Mucosa of descending colon (tissue), 3 donors: Measurements from ENCODE around the gene CGNL1. TPM values are rescaled to one million over a fixed set of nuclear protein-coding genes. Genes with fewer than 3 reads are reported as not detected.

ENCODE experiments used
- ATAC-seq: fragments of 200-7000 bp; cut with Tn5 transposase; one replicate; pipeline ENCODE4 v1.9.1; 2020; ENCODE audit warnings: mild to moderate bottlenecking, moderate library complexity
- DNase-seq, 3 donors: peaks; one replicate each; pipeline ENCODE4 v3.0.0-alpha.2; 2020
- H3K36me3 ChIP-seq: fragments of 200-600 bp; one replicate; pipeline ENCODE4 v1.8.0; 2021; ENCODE audit warnings: low read depth, mild to moderate bottlenecking
- H3K4me1 ChIP-seq: fragments of 200-600 bp; one replicate; pipeline ENCODE4 v1.8.0; 2021; ENCODE audit warnings: low read depth, mild to moderate bottlenecking
- H3K4me3 ChIP-seq: fragments of 200-600 bp; one replicate; pipeline ENCODE4 v1.8.0; 2021; ENCODE audit warnings: mild to moderate bottlenecking
- H3K9me3 ChIP-seq: fragments of 200-600 bp; one replicate; pipeline ENCODE4 v1.8.0; 2021; ENCODE audit warnings: mild to moderate bottlenecking
- intact Hi-C, 2 donors: fragments of 100-400 bp; cut with DNase I in 1 of 2; cut with micrococcal nuclease in 1 of 2; formaldehyde crosslinking; loops; one replicate each; pipeline versions ENCODE4 v1.11.0 to v1.11.1; 2022; cut with DNase I, micrococcal nuclease
- total RNA-seq, 3 donors: library from RNA; stranded (reverse); fragmentation: NEBNext Ultra II Directional in 2 of 3; extraction: Animal tissue kit (Norgen Biotek cat#: 25700) in 2 of 3; gene quantifications; one replicate each; pipeline versions ENCODE4 v1.2.1 to v1.2.4, GENCODE V29; 2021 to 2023
- TF ChIP-seq, protein P1 (sequence below): fragments of 200-600 bp; IDR thresholded peaks from one replicate; pipeline ENCODE4 v1.8.0; 2022; ENCODE audit warnings: antibody characterized with exemption, mild to moderate bottlenecking
- donor health status: DM: no; HTN: no; CAD: no; lungs with moderate emphysema.
- donor health status: DM: no; HTN: no; CAD: no.
- donor health status: DM: no; HTN: yes; CAD: no.

Gene CGNL1
- total RNA-seq, 3 donors from 2014 or later, result 3.3 to 4.5 (median 3.9) TPM

GRCh38 chr15:57552678-57553334 is 176.5 kb downstream of the CGNL1 start:
- DNase-seq, result no peak
- TF ChIP-seq, protein P1, sequence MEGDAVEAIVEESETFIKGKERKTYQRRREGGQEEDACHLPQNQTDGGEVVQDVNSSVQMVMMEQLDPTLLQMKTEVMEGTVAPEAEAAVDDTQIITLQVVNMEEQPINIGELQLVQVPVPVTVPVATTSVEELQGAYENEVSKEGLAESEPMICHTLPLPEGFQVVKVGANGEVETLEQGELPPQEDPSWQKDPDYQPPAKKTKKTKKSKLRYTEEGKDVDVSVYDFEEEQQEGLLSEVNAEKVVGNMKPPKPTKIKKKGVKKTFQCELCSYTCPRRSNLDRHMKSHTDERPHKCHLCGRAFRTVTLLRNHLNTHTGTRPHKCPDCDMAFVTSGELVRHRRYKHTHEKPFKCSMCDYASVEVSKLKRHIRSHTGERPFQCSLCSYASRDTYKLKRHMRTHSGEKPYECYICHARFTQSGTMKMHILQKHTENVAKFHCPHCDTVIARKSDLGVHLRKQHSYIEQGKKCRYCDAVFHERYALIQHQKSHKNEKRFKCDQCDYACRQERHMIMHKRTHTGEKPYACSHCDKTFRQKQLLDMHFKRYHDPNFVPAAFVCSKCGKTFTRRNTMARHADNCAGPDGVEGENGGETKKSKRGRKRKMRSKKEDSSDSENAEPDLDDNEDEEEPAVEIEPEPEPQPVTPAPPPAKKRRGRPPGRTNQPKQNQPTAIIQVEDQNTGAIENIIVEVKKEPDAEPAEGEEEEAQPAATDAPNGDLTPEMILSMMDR, result no peak
- no peak overlapping the region for H3K4me3 ChIP-seq
- no peaks in the 10 kb centered on the region for H3K36me3 ChIP-seq
- intact Hi-C loops, result no loop called here
- peaks cover 17% of the 10 kb centered on the region for H3K4me1 ChIP-seq
- no peaks in the 10 kb centered on the region for H3K9me3 ChIP-seq
- ATAC-seq, result no peak

GRCh38 chr15:57553526-57553925 is 177.2 kb downstream of the CGNL1 start:
- peaks cover 17% of the 10 kb centered on the region for H3K4me1 ChIP-seq
- H3K4me3 ChIP-seq, result no peak overlapping the region
- TF ChIP-seq, protein P1, result no peak
- intact Hi-C loops, result no loop called here
- no peak for DNase-seq
- no peaks in the 10 kb centered on the region for H3K36me3 ChIP-seq
- H3K9me3 ChIP-seq, result no peaks in the 10 kb centered on the region
- ATAC-seq, result no peak

GRCh38 chr15:57554063-57554811 is 177.9 kb downstream of the CGNL1 start:
- DNase-seq (no peak), ATAC-seq (no peak)
- H3K4me3 ChIP-seq, result no peak overlapping the region
- no peaks in the 10 kb centered on the region for H3K36me3 ChIP-seq
- H3K9me3 ChIP-seq, result no peaks in the 10 kb centered on the region
- peaks cover 12% of the 10 kb centered on the region for H3K4me1 ChIP-seq
- intact Hi-C loops, result no loop called here
- TF ChIP-seq, protein P1, result no peak

DNA sequence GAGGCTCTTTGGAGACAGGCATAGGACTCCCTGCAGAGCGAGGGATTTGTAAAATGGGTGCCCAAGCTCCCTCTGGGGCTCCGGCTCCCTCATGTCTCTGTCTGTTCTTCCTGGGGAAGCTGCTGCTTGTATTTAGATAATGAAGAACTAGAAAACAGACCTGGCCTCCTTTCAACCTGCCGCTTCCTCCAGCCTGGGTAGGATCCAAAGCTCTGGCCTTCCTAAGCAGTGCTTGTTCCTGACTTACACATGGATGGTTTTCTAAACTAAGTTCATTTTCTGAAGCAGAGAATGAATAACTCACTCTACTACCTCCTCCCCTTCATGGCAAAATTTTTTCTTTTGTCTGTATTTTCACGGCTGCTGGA is 178.5 kb downstream of the CGNL1 start:
- Histone ChIP-seq H3K9me3 (no peaks in the 10 kb centered on the region), H3K4me3 (no peak overlapping the region), H3K36me3 (no peaks in the 10 kb centered on the region), H3K4me1 (peaks cover 9% of the 10 kb centered on the region)
- DNase-seq (no peak), ATAC-seq (no peak)
- TF ChIP-seq, protein P1, result no peak
- intact Hi-C loops, result no loop called here

DNA sequence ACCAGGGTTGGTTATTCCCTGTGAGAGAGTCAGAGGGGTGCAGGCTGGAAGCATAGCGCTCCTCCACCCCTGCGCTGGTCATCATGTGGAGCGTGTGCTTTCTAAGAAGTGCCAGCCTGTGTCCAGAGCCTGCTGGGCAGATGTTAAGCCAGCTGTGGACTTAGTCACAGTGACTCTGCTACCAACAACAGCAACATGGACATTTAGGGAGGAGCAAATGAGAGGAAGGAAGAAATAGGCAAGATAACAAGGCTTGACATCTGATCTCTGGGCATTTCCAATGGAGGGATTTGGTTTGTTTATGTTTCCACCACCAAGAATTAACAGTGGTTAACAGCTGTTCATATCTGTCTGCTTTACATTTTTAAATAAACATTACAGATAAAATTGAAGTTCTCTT is 179.0 kb downstream of the CGNL1 start:
- peaks cover 5% of the 10 kb centered on the region for H3K4me1 ChIP-seq
- intact Hi-C loops, result no loop called here
- TF ChIP-seq, protein P1, result no peak

More for the DNA sequence above, 179.0 kb downstream of the CGNL1 start:
- Histone ChIP-seq H3K36me3 (no peaks in the 10 kb centered on the region), H3K4me3 (no peak overlapping the region), H3K9me3 (no peaks in the 10 kb centered on the region)
- DNase-seq (no peak), ATAC-seq (no peak)
